BE2C (cell line): ENCODE data around the gene PRELID1.

ENCODE experiments used
- DNase-seq: peaks from one replicate; pipeline ENCODE4 v3.0.0-alpha.2; 2020
- H3K27me3 ChIP-seq: fragments of 250-450 bp; sonication (Bioruptor Pico); 2 replicates; pipeline ENCODE4 v1.5.1; 2020; ENCODE audit warnings: mild to moderate bottlenecking
- H3K36me3 ChIP-seq: fragments of 250-450 bp; sonication (Bioruptor Pico); 2 replicates; pipeline ENCODE4 v1.5.1; 2020; ENCODE audit warnings: mild to moderate bottlenecking
- H3K4me1 ChIP-seq: fragments of 250-450 bp; sonication (Bioruptor Pico); 2 replicates; pipeline ENCODE4 v1.5.1; 2020
- H3K4me3 ChIP-seq: 2 replicates; pipeline ENCODE4 v1.5.1; 2011; ENCODE audit warnings: low read depth, low read length
- H3K9me3 ChIP-seq: fragments of 250-450 bp; sonication (Bioruptor Pico); 2 replicates; pipeline ENCODE4 v1.5.1; 2020
- TF ChIP-seq, protein P1 (sequence below): IDR thresholded peaks from 2 replicates; pipeline ENCODE4 v1.5.1; 2012; ENCODE audit warnings: mild to moderate bottlenecking, low read depth, low read length

PRELID1 gene

DNA sequence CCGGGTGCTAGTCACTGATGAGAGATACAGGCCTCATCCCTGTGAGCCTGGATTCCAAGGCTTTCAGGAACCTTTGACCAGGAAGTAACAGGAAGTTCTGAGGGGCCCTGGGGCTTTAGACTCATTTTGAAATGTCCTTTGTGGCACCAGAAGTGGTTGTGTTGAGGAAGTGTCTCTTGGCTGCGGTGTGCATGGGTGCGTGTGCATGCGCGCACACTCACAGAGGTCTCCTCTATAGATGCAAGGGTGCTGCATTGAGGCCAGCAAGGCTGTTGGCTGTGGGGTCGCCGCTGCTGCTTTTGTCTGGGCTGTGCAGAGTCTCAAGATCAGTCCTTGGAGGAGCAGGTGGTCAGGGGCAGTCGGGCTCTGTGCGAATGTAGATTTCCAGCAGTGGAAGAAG, 7.7 kb upstream of the PRELID1 start:
- no peaks in the 10 kb centered on the region for H3K9me3 ChIP-seq
- H3K4me1 ChIP-seq: no peaks in the 10 kb centered on the region
- peaks cover 60% of the 10 kb centered on the region for H3K36me3 ChIP-seq
- no peak overlapping the region for H3K4me3 ChIP-seq
- TF ChIP-seq, protein P1, sequence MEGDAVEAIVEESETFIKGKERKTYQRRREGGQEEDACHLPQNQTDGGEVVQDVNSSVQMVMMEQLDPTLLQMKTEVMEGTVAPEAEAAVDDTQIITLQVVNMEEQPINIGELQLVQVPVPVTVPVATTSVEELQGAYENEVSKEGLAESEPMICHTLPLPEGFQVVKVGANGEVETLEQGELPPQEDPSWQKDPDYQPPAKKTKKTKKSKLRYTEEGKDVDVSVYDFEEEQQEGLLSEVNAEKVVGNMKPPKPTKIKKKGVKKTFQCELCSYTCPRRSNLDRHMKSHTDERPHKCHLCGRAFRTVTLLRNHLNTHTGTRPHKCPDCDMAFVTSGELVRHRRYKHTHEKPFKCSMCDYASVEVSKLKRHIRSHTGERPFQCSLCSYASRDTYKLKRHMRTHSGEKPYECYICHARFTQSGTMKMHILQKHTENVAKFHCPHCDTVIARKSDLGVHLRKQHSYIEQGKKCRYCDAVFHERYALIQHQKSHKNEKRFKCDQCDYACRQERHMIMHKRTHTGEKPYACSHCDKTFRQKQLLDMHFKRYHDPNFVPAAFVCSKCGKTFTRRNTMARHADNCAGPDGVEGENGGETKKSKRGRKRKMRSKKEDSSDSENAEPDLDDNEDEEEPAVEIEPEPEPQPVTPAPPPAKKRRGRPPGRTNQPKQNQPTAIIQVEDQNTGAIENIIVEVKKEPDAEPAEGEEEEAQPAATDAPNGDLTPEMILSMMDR: no peak
- no peak for DNase-seq
- no peaks in the 10 kb centered on the region for H3K27me3 ChIP-seq

GRCh38 chr5:177296581-177296980, 7.0 kb upstream of the PRELID1 start:
- peaks cover 60% of the 10 kb centered on the region for H3K36me3 ChIP-seq
- TF ChIP-seq, protein P1: no peak
- DNase-seq: no peak
- H3K27me3 ChIP-seq: no peaks in the 10 kb centered on the region
- no peaks in the 10 kb centered on the region for H3K9me3 ChIP-seq
- H3K4me1 ChIP-seq: no peaks in the 10 kb centered on the region
- H3K4me3 ChIP-seq: no peak overlapping the region

- Histone ChIP-seq H3K27me3 (no peaks in the 10 kb centered on the region), H3K4me3 (no peak overlapping the region), H3K36me3 (peaks cover 50% of the 10 kb centered on the region), H3K9me3 (no peaks in the 10 kb centered on the region), H3K4me1 (no peaks in the 10 kb centered on the region)
- TF ChIP-seq, protein P1: no peak
- DNase-seq: no peak
Observed at GRCh38 chr5:177297922-177298321, 5.7 kb upstream of the PRELID1 start.

DNA sequence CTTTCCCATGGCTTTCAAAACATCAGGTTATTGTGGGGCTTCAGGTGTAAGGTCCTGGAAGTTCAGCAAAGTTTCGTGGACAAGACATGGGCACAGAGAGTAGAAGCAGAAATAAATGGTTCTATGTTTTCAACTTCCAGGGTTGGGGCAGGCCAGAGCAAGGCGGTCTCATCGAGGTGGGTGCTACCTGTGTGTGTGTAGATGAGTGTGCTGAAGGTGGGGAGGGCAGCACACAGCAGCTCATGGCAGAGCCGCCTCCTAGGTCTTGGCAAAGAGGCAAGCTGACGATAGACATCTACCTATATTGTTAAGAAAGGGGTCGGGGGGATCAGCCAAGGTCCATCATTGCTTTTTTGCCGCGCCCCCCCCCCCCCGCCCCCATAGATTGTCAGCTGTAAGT, 3.9 kb upstream of the PRELID1 start:
- TF ChIP-seq, protein P1: no peak
- Histone ChIP-seq H3K4me3 (no peak overlapping the region), H3K36me3 (peaks cover 36% of the 10 kb centered on the region), H3K4me1 (no peaks in the 10 kb centered on the region), H3K9me3 (no peaks in the 10 kb centered on the region), H3K27me3 (no peaks in the 10 kb centered on the region)
- DNase-seq: no peak

GRCh38 chr5:177300236-177300880, 3.2 kb upstream of the PRELID1 start:
- Histone ChIP-seq H3K36me3 (peaks cover 34% of the 10 kb centered on the region), H3K9me3 (no peaks in the 10 kb centered on the region), H3K27me3 (no peaks in the 10 kb centered on the region), H3K4me1 (no peaks in the 10 kb centered on the region), H3K4me3 (no peak overlapping the region)
- TF ChIP-seq, protein P1: peak; percentile 20
- DNase-seq: no peak

DNA sequence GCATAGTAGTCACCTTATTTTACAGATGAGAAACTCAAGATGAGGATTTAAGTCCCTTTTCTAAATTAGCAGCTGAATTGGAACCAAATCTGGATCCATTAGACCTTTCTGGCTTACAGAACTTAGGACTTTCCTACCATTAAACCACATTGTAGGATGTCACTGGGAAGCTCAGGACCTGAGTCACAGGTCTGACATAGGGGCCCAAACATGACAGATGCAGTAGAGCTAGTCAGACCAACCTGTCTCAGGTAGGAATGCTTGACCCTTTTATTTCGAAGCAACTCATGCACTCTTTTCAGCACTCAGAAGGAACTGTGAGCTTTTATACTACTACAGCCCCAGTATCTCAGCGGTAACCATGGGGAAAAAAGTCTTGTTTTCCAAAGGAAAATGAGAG, 2.6 kb upstream of the PRELID1 start:
- TF ChIP-seq, protein P1: no peak
- no peaks in the 10 kb centered on the region for H3K4me1 ChIP-seq
- no peaks in the 10 kb centered on the region for H3K9me3 ChIP-seq
- H3K4me3 ChIP-seq: no peak overlapping the region
- no peak for DNase-seq
- no peaks in the 10 kb centered on the region for H3K27me3 ChIP-seq
- H3K36me3 ChIP-seq: peaks cover 34% of the 10 kb centered on the region
